GM10266 (cell line): ENCODE data around the gene NUP93.
"Not testable (repeated sequence)": the region's sequence is repeated elsewhere in the genome, so short reads cannot be mapped to it uniquely, and the experiment has no call there.

Experiments
- DNase-seq: peaks from one replicate; pipeline ENCODE4 v3.0.0; 2012; ENCODE audit errors: extremely low spot score
- CTCF ChIP-seq: IDR thresholded peaks from 2 replicates; pipeline ENCODE4 v1.5.1; 2012; ENCODE audit warnings: mild to moderate bottlenecking, low read depth; ENCODE audit not compliant: control insufficient read depth, insufficient read depth; ENCODE audit errors: missing control alignments

NUP93 gene

DNA sequence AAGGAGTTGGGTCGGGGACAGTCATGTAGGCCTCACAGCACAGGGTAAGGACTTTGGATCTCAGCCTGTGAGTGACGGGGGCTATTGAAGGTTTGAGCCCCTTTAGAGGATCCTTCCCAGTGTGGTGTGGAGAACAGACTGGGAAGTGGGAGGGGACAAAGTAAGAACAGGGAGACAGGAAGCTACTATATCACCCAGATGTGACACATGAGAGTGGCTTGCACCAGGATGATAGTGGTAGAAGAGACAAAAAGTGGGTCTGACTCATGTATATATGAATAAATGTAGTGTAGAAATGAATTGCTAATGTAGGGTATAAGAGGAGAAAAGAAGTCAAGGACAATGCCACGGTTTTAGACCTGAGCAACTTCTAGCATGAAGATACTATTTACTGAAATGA lies 4.5 kb downstream of the NUP93 start:
- no peak for TF ChIP-seq CTCF
- DNase-seq, result no peak

GRCh38 chr16:56736476-56736875 lies 6.5 kb downstream of the NUP93 start:
- no peak for TF ChIP-seq CTCF
- DNase-seq, result no peak

- no peak for DNase-seq
- TF ChIP-seq CTCF, result no peak
Observed at GRCh38 chr16:56737539-56737938, 7.6 kb downstream of the NUP93 start.

GRCh38 chr16:56738221-56738620 lies 8.3 kb downstream of the NUP93 start:
- DNase-seq, result no peak
- TF ChIP-seq CTCF, result no peak

DNA sequence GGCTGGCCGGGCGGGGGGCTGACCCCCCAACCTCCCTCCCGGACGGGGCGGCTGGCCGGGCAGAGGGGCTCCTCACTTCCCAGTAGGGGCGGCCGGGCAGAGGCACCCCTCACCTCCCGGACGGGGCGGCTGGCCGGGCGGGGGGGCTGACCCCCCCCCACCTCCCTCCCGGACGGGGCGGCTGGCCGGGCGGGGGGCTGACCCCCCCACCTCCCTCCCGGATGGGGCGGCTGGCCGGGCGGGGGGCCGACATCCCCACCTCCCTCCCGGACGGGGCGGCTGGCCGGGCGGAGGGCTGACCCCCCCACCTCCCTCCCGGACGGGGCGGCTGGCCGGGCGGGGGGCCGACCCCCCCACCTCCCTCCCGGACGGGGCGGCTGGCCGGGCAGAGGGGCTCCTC lies 9.4 kb downstream of the NUP93 start:
- DNase-seq, result not testable (repeated sequence)

DNA sequence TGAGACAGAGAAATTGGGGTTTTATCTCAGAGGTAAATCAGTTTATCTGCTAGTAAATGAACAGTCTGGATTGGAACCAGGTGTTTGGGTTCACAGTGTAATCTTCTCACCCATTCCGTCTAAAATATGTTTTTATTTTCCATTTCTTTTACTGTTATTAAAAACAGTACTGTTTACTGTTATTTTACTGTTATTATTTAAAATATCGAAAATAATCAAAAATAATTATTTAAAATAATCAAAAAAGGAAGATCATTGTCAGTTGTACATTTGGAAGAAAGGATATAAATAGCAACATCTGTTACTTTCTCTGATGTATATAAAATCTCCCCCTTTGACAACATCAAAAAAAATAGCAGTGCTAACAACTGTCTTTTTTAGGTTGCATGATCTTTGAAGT lies 11.5 kb downstream of the NUP93 start:
- no peak for DNase-seq
- no peak for TF ChIP-seq CTCF

- no peak for TF ChIP-seq CTCF
- no peak for DNase-seq
Observed at GRCh38 chr16:56742030-56742984, 12.4 kb downstream of the NUP93 start.
